NCI-H187 treated with DMSO at 0.1 percent for 48 hours (cell line): Measurements from ENCODE around the gene NAV2.

Source experiments
- DNase-seq: peaks from one replicate; lab custom pipeline; 2025; lab: John Stamatoyannopoulos, UW

NAV2 gene

GRCh38 chr11:19929655-19930054, 217.0 kb downstream of the NAV2 start:
- no peak for DNase-seq

- DNase-seq = no peak
Measured at GRCh38 chr11:19931141-19931770, 218.6 kb downstream of the NAV2 start.

GRCh38 chr11:19931771-19932369, 219.2 kb downstream of the NAV2 start:
- DNase-seq = no peak

GRCh38 chr11:19933132-19933735, 220.6 kb downstream of the NAV2 start:
- no peak for DNase-seq

GRCh38 chr11:19933801-19934488, 221.3 kb downstream of the NAV2 start:
- DNase-seq = no peak

GRCh38 chr11:19934828-19935259, 222.2 kb downstream of the NAV2 start:
- no peak for DNase-seq

- no peak for DNase-seq
Measured at GRCh38 chr11:19935507-19935906, 222.9 kb downstream of the NAV2 start.

- DNase-seq = no peak
Measured at GRCh38 chr11:19936461-19936860, 223.8 kb downstream of the NAV2 start.

- no peak for DNase-seq
Measured at GRCh38 chr11:19938169-19938856, 225.7 kb downstream of the NAV2 start.

- no peak for DNase-seq
Measured at GRCh38 chr11:19938866-19939265, 226.2 kb downstream of the NAV2 start.

GRCh38 chr11:19939415-19939929, 226.8 kb downstream of the NAV2 start:
- DNase-seq = no peak

GRCh38 chr11:19940831-19941230, 228.2 kb downstream of the NAV2 start:
- DNase-seq = no peak

GRCh38 chr11:19946681-19947080, 234.0 kb downstream of the NAV2 start:
- no peak for DNase-seq

- no peak for DNase-seq
Measured at GRCh38 chr11:19947537-19948114, 235.0 kb downstream of the NAV2 start.

- DNase-seq = no peak
Measured at GRCh38 chr11:19949606-19950005, 237.0 kb downstream of the NAV2 start.

GRCh38 chr11:19951558-19952115, 239.0 kb downstream of the NAV2 start:
- peak; percentile 33 for DNase-seq

- DNase-seq = no peak
Measured at GRCh38 chr11:19952116-19952605, 239.5 kb downstream of the NAV2 start.

- DNase-seq = no peak
Measured at GRCh38 chr11:19952911-19953310, 240.3 kb downstream of the NAV2 start.

GRCh38 chr11:19953336-19953735, 240.7 kb downstream of the NAV2 start:
- DNase-seq = no peak

GRCh38 chr11:19953909-19954308, 241.3 kb downstream of the NAV2 start:
- no peak for DNase-seq

GRCh38 chr11:19954899-19955298, 242.3 kb downstream of the NAV2 start:
- DNase-seq = no peak
